ENCODE data around the gene HOXB8. TPM values are rescaled to one million over a fixed set of nuclear protein-coding genes. Genes with fewer than 3 reads are reported as not detected.

The HOXB8 gene
- total RNA-seq, 1 donor from 2014 or later = not detected

- Histone ChIP-seq H3K9me3 (ENCODE audit: insufficient read depth, low read depth, low read length) (peaks cover 8% of the 10 kb centered on the region), H3K79me2 (ENCODE audit: insufficient read depth, low read length) (no peaks in the 10 kb centered on the region), H3K4me1 (ENCODE audit: insufficient read depth, low read length) (peaks cover 11% of the 10 kb centered on the region), H2AFZ (ENCODE audit: low read depth, low read length) (no peak overlapping the region), H4K20me1 (ENCODE audit: insufficient read depth, low read length) (peaks cover 18% of the 10 kb centered on the region), H3K4me3 (ENCODE audit: insufficient read depth, low read depth, low read length) (no peak overlapping the region), H3K4me2 (ENCODE audit: low read length) (no peak overlapping the region), H3K27me3 (ENCODE audit: insufficient read depth, low read length) (peaks cover 96% of the 10 kb centered on the region), H3K36me3 (ENCODE audit: insufficient read depth, low read length) (no peaks in the 10 kb centered on the region), H3K9ac (ENCODE audit: low read length) (no peak overlapping the region), H3K27ac (ENCODE audit: low read depth, low read length) (no peak overlapping the region)
- Mint-ChIP-seq H3K4me3 (ENCODE audit: unreplicated experiment) (no peak overlapping the region), H3K4me1 (ENCODE audit: low read depth, unreplicated experiment) (peaks cover 2% of the 10 kb centered on the region), H3K9me3 (ENCODE audit: unreplicated experiment) (peaks cover 21% of the 10 kb centered on the region), H3K36me3 (ENCODE audit: low read depth, unreplicated experiment) (peaks cover 4% of the 10 kb centered on the region), H3K27ac (ENCODE audit: unreplicated experiment) (peak overlapping the region; percentile 81), H3K27me3 (ENCODE audit: low read depth, unreplicated experiment) (peaks cover 85% of the 10 kb centered on the region)
- TF ChIP-seq CTCF (IDR thresholded peaks at IDR 0.05; ENCODE audit: insufficient read depth, low read depth, low read length) (no peak), EZH2 (IDR thresholded peaks at IDR 0.05; ENCODE audit: insufficient read depth, low read length) (peak; percentile 79)
- DNase-seq (ENCODE audit: low read depth) (no peak), FAIRE-seq (no peak)
These were observed 6.6 kb upstream of the HOXB8 start for GRCh38 chr17:48621410-48622392.

GRCh38 chr17:48620461-48621139, 5.5 kb upstream of the HOXB8 start:
- Mint-ChIP-seq H3K27me3 (ENCODE audit: low read depth, unreplicated experiment) (peaks cover 93% of the 10 kb centered on the region), H3K36me3 (ENCODE audit: low read depth, unreplicated experiment) (peaks cover 4% of the 10 kb centered on the region), H3K27ac (ENCODE audit: unreplicated experiment) (no peak overlapping the region), H3K9me3 (ENCODE audit: unreplicated experiment) (peaks cover 19% of the 10 kb centered on the region), H3K4me1 (ENCODE audit: low read depth, unreplicated experiment) (peaks cover 2% of the 10 kb centered on the region), H3K4me3 (ENCODE audit: unreplicated experiment) (peak overlapping the region; percentile 62)
- H3K79me2 ChIP-seq (ENCODE audit: insufficient read depth, low read length) = no peaks in the 10 kb centered on the region
- peaks cover 4% of the 10 kb centered on the region for H3K4me1 ChIP-seq (ENCODE audit: insufficient read depth, low read length)
- peaks cover 98% of the 10 kb centered on the region for H3K27me3 ChIP-seq (ENCODE audit: insufficient read depth, low read length)
- H3K9ac ChIP-seq (ENCODE audit: low read length) = no peak overlapping the region
- H3K9me3 ChIP-seq (ENCODE audit: insufficient read depth, low read depth, low read length) = peaks cover 8% of the 10 kb centered on the region
- H3K4me3 ChIP-seq (ENCODE audit: insufficient read depth, low read depth, low read length) = no peak overlapping the region
- no peak for FAIRE-seq
- no peak overlapping the region for H2AFZ ChIP-seq (ENCODE audit: low read depth, low read length)
- H3K4me2 ChIP-seq (ENCODE audit: low read length) = no peak overlapping the region
- H3K27ac ChIP-seq (ENCODE audit: low read depth, low read length) = no peak overlapping the region
- H3K36me3 ChIP-seq (ENCODE audit: insufficient read depth, low read length) = no peaks in the 10 kb centered on the region
- TF ChIP-seq EZH2 (IDR thresholded peaks at IDR 0.05; ENCODE audit: insufficient read depth, low read length) (no peak), CTCF (IDR thresholded peaks at IDR 0.05; ENCODE audit: insufficient read depth, low read depth, low read length) (no peak)
- H4K20me1 ChIP-seq (ENCODE audit: insufficient read depth, low read length) = peaks cover 25% of the 10 kb centered on the region
- no peak for DNase-seq (ENCODE audit: low read depth)

All from astrocyte (in vitro differentiated cells and primary cell).